NOMO-1 treated with DMSO at 0.1 percent for 48 hours (cell line): Measurements from ENCODE around the gene CLEC4F.
"Not testable (repeated sequence)": the region's sequence is repeated elsewhere in the genome, so short reads cannot be mapped to it uniquely, and the experiment has no call there.

ENCODE experiments used
- DNase-seq: peaks from one replicate; lab custom pipeline; 2025; ENCODE audit not compliant: unreplicated experiment; lab: John Stamatoyannopoulos, UW

The CLEC4F gene

DNA sequence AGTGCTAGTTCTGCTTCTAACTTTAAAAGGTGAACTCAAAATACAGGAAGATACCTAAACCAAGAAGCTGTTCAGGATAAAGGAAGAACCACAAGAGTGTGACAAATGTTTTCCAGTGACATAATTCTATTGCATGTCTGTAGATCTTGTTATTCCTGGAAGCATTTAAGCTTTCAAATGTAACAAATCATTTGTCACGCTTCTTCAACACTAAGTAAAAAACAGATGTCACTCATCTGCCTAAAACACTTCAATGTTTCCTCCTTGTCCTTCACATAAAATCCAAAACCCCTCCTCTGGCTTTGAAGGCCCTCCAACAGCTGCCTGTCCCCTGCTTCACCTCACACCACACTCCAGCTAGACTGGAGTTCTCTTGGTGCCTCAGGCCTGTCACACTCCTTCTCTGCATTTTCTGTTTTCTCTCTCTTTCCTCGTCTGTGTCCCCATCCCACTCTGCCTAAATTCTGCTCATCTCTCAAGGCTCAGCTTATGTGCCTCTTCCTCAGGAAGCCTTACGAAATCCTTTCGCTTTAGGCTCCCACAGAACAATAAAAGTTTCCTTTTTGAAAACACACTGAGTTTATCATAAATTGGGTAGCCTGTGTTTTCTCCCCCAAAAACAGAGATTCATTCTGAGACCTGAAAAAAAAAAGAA, 6.4 kb upstream of the CLEC4F start:
- peak; percentile 43 for DNase-seq

DNA sequence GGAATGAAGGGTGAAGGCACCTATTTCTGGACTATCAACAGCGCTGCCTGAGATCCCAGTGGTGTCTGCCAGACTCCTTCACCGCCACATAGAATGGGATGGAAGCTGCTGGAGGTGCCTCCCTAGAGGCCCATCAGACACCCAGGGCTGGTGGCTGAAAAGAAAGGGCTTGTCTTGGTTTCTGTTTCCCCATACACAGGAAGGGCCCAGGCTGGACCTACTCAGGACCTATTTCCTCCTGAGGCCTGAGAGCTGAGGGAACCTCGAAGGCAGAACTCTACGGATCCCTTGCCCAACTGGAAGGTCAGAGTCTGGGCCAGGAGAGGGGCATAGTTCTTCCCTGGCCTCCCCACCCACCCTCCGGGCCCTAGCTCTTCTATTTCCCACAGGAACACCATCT, 2.9 kb upstream of the CLEC4F start:
- DNase-seq: no peak

DNA sequence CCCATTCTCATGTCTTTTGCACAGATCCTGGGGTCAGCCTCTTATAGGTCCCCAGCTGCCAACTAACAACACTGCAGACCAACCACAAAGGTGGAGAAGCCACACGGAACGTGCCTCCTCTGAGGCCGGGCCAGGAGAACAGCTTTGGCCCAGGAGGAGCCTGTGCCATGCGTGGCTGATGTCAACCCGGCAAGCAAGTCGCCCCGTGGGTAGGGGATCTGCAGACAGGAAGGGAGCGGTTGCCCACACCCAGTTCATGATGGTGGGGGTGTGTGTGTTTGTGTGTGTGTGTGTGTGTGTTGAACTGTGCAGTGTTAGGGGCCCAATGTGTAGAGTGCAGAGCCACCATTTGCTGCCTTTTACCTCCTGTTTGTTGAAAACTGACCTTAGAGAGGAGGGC, 2.4 kb upstream of the CLEC4F start:
- DNase-seq: no peak

DNA sequence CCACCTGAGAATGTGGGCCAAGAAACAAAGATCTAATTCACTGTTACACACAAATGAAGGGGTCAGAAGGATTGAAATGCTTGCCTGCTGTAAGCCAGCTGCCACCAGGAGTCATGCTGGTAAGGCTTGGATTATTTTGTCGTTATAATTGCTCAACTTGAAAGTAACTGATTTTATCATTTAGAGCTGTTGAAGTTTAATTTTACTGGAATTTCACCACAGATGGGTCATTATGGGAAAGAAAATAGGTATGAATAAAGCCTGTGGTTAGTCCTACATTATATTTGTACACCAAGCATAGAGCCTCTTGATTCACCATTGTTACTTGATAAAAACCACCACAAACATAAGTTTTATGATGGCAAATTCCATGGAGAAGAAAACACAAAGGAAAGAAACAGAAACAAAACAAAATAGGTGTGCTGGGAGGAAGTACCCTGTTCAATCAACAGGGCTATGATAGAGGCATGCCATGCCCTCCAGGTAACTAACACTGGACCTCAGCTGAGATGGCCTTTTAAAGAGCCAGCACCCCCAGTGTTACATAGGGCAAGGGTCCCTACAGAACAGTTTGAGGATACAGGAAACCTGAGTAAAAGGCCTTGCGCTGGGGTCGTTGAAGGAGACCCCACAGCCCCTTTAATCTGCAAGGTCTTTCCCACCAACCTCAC, 3.0 kb downstream of the CLEC4F start:
- peak; percentile 26 for DNase-seq

DNA sequence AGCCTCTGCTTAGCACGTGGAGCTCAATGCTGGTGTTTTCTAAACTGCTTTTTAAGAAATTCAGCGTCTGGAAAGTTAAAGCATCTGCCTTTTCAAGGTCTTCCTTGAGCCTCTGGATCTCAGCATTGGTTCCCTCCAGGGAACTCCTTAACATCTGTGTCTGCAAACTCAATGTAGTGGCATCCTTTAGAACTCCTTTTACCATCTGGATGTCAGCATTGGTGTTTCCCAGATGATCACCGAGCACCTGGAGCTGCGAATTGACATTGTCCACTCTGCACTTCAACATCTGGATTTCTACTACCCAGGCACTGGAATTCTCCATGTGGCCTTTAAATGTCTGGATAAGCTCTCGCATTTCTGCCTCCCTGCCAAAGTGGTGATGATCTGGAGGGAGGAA, 3.7 kb downstream of the CLEC4F start:
- DNase-seq: no peak

DNA sequence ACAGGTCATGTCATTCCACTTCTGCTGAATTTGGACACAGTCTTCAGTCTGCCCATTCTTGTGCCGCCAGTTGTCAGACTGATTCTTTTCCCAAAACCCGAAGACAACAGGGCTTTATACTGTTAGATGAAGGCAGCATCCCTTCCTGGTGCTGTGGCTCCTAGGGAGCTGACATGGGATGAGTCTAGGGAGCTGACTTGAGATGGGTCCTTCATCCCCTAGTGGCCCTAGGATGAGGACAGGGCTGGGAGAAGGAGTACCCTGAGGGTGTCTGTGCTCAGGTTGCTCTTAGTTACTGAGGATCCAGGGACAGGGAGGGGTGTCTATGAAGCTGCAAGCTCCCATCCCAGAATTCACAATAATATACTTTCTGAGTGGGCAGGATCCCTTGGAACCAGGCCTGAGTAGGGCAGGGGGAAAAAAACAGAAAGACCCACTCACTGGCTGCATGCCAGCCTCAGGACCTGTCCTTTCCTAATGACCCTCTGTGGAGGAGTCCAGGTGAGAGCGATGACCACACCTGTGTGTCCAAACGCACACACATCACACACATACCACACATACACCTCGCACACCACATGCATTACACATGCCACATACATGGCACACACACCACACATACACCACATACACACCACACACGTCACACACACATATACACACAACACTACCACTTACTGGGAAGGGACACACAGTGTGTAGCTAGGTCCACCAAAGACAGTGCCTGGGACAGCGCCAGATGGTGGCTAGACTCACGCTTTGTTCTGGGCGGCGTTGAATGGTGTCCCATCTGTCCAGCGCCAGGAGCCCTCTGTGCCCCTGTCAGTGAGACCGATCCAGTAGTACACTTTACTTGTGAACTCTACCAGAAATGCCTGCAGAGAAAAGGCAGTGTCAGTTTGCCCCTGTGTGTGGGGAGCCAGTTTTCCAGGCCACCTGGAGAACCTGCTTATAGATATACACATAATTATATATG, 11.1 kb downstream of the CLEC4F start:
- no peak for DNase-seq

DNA sequence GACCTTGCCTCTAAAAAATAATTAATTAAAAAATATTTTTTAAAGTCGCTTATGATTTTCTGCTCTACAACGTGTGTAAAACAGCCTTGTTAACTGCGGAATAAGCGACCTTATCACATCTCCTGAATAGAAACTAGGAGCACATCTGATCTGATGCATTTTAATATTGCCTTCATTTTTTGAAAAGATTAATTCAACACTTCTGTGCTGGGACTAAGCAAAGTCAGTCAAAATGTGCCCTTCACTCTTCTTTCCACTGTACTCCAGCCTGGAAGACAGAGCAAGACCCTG, 12.6 kb downstream of the CLEC4F start:
- no peak for DNase-seq

DNA sequence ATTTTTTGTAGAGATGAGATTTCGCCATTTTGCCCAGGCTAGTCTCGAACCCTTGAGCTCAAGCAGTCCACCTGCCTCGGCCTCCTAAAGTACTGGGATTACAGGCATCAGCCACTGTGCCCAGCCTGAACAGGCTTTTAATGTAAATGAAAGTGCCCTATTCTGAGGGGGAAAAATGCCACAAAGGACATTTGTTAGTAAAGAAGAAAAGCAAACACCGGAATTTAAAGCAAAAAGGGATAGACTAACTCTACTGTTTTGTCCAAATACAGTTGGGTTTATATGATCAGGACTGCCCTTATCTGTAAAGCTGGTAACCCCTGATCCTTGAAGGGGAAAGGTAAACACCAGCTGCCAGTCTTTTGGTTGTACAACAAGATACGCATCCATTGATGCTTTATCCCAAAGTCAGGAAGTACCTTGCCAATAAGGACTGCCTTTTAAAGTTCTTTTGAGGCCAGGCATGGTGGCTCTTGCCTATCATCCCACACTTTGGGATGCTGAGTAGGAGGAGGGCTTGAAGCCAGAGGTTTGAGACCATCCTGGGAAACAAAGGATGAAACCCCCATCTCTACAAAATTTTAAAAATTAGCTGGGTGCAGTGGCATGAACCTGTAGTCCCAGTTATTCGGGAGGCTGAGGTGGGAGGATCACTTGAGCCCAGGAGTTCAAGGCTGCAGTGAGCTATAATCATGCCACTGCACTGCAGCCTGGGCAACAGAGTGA, 13.1 kb downstream of the CLEC4F start:
- no peak for DNase-seq

DNA sequence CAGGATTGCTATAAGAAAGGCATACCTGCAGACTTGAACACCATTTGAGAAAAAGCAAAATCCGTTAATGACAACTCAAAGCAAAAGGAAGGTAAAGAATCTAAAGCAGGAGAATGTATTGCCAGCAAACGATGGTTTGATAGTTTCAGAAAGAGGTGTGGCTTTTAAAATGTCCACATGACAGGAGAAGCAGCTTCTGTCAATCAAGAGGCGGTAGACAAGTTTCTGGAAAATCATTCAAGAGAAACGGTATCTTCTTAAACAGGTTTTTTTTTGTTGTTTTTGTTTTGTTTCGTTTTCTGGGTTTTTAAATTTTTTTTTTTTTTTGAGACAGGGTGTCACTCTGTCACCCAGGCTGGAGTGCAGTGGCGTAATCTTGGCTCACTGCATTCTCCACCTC, 13.8 kb downstream of the CLEC4F start:
- no peak for DNase-seq

DNA sequence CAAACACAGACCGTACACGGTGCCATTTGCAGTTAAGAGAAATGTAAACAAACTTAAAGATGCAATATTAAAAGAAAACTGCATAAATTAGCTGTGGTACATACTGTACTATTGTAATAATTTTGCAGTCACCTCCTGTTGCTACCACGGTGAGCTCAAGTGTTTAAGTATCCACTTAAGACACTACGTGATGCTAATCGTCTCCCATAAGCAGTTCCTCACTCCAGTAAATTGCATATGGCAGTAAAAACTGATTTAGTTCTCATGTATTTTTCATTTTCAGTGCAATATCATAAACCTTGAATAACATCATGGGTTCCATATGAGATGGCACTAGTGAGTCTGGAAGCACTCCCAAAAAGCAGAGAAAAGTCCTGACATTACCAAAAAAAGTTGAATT, 14.4 kb downstream of the CLEC4F start:
- no peak for DNase-seq

DNA sequence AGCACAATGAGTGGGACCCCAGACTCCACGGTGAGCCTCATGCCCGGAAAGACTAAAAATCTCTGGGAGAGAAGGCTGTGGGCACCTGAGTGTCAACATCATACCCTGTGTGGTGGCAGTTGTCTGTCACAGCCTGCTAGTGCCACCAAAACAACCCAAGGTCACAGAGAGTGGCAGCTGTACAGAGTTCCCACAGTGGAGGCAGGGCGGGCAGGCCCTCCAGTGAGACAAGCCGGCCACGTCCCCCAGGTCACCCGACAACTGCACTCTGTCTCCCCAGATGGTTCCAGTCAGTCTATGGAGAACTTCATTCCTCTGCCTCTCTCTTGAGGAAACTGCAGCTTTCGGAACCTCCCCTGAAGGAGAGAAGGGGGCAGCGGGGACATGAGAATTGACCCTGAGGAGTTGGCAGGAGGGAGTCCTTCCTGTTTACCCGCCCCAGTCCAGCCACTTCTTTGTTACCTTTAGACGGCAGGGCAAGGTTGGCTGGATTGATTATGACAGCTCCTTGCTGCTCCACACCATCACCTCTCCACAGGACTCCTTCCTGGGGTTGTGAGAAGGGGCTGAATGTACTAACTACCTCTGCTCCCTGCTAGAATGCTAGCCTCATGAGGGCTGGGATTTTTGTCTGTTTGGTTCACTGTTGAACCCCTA, 18.7 kb downstream of the CLEC4F start:
- DNase-seq: no peak

DNA sequence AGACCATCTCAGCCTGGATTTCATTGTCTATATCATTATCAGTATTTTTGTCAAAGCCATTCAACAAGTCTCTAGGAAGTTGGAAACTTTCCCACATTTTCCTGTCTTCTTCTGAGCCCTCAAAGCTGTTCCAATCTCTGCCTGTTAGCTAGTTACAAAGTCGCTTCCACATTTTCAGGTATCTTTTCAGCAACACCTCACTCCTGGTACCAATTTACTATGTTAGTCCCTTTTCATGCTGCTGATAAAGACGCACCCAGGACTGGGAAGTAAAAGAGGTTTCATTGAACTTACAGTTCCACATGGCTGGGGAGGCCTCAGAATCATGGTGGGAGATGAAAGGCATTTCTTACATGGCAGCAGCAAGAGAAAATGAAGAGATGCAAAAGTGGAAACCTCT, 20.7 kb downstream of the CLEC4F start:
- DNase-seq: no peak

DNA sequence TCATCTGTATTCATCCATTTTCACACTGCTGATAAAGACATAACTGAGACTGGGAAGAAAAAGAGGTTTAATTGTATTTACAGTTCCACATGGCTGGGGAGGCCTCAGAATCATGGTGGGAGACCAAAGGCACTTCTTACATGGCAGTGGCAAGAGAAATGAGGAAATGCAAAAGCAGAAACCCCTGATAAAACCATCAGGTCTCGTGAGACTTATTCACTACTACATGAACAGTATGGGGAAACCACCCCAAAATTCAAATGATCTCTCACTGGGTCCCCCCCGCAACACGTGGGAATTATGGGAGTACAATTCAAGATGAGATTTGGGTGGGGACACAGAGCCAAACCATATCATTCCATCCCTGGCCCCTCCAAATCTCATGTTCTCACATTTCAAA, 22.4 kb downstream of the CLEC4F start:
- not testable (repeated sequence) for DNase-seq

DNA sequence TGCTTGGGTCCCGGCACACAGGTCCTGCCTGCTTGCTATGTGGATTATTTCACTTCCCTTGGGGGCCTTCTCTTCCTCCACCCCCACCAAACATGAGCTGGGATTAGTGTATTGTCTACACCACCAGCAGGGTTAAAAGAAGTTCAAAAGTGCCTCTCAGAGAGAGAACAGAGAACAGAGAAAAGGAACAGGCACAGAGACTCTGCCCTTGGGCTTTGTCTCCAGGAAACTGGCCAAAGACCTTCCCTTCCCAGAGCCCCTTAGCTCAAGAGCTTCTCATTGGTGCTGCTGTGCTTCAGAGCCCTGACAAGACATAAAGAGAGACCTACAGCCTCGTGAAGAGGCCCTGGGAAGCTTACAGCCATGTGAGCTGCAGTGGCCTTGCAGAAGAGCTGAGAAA, 22.9 kb downstream of the CLEC4F start:
- DNase-seq: no peak

DNA sequence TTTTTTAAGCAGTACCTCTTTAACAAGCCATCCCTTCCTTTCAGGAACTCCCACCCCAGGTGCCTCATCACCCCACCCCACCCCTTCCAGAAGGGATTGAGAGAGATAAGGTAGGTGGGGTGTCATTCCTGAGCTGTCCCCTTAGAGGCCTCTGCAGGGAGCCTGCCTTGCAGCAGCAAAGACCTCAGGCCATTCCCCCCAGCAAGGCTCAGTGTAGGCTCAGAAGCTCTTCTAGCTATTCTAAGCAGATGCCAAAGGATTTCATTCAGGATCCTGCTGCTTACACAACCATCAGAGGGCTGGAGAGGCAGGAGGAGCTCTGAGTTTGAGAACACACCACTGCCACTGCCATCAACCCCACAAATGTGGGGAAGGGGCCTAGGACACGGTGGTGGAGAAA, 24.1 kb downstream of the CLEC4F start:
- DNase-seq: no peak

DNA sequence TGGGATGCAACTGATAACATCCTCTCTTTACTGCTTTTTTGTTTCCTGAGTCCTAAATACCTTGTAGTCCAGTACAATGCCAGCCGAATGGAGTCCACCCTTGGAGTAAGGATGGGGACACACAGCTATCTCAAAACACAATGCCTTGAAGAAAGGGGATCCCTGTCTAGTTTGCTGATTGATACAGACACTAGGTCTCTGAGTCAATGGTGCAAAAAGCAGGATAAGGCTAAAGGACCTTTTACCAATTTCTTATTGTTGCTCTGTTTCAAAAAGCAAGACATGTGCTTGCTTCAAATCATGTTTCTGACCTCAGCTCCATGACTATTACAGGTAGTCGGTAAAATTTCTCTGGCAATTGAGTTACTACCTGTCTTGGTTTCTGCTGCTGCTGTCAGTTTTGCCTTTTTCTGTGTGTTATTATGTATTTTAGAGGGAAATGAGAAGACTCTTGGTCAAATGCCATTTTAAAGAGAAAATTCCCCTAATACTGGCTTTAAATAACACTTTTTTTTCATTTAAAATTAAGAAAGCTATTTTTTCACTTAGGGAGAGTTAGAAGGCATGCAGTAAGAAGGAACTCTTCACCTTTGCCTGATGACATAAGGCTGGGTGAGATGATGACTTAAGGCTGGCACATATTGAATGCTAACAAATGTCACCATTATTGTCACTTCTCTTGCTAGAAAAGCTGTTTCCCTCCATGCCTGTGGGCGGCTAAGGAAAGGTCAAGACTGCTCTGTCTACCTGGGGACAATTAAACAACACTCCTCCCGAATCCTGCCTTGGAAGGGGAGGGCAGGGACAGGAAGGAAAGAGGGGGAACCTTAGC, 25.0 kb downstream of the CLEC4F start:
- no peak for DNase-seq

DNA sequence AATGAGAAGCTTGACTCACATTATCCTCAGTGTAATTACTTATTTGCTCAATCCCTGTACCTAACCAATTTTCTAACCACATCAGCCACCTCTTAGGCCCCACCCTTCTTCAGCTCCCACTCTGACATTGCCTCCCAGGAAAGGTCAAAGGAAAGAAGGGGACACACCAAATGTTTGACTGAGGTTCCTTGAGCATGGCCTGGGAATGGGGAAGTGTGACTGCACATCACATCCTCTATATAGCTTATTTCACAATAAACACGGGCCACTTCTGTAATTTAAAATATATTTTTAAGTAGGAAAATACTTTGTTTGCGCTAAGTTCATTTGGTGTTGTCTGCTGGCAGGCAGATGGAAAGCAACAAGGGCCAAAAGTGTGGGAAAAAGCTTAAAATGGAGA, 26.9 kb downstream of the CLEC4F start:
- peak; percentile 95 for DNase-seq

DNA sequence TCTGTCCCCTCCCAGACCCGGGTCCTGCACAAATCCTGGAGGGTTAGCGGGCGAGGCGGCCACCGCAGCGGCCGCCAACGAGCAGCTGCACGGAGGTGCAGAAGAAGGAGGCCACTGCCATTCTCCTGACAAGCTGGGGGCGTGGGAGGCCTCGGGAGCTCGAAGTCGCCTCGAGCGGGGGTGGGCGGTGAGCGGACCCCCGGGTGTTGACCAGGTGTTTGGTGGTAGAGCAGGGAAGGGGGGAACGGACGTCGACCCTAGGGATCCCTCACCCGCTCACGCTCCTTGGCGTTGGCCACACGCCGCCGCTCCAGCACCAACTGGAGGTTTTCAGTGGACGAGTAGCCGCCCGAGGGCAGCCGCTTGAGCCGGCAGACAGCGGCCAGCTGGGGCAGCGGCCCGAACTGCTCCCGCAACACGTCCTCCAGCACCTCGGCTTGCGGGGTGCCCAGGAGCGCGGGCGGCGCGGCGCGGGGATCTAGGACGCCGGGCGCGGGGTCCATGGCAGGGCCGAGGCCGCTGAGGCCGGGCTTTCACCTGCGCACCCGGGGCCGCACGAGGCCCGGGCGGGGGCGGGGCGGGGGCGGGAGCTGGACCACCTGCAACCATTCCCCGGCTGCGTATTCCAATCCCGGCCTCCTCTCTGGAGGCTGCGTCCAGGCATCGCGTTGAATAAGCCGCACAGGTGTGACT, 30.1 kb downstream of the CLEC4F start, which contains the start of gene FIGLA:
Gene FIGLA (minus strand): TSS at position 508 of the 693 bp plus-strand sequence. CDS start 5 bp downstream, at position 503.
- DNase-seq: no peak
